ENCODE measurements around the gene PEX10. TPM values are rescaled to one million over a fixed set of nuclear protein-coding genes. Genes with fewer than 3 reads are reported as not detected.

PEX10 gene
- polyA plus RNA-seq, 1 experiment = 11.9 TPM

DNA sequence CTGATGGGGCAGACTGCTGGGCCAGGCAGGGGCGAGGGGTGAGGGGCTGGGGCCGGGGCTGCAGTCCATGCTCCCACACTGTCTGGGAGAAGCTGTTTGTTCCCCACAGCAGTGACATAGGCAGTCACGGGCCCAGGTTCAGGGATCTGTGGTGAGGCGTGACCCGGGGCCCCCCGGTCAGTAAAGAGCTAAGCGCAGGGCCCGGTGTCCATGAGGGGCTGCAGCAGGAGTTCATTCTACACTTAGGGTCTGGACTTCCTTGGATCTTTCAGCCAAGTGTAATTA, 4.4 kb downstream of the PEX10 start:
- no peak for DNase-seq (ENCODE audit: low read depth, low spot score)
- H3K27me3 ChIP-seq (ENCODE audit: control insufficient read depth, insufficient read depth, low read length) = no peaks in the 10 kb centered on the region
- H3K9me3 ChIP-seq (ENCODE audit: control insufficient read depth, insufficient read depth, low read length) = no peaks in the 10 kb centered on the region; the same call in 1 of the 2 replicates
- CTCF ChIA-PET = interaction anchor here (1.3 kb wide), 1 partner anchor 140 kb away, joined by 4 read pairs; no protein-coding TSS in a partner anchor
- H3K4me3 ChIP-seq (ENCODE audit: low read depth, low read length) = no peak overlapping the region
- no peak overlapping the region for H3K27ac ChIP-seq (ENCODE audit: low read depth, low read length)
- POLR2A ChIA-PET = no interaction called here
- TF ChIP-seq, protein P1, sequence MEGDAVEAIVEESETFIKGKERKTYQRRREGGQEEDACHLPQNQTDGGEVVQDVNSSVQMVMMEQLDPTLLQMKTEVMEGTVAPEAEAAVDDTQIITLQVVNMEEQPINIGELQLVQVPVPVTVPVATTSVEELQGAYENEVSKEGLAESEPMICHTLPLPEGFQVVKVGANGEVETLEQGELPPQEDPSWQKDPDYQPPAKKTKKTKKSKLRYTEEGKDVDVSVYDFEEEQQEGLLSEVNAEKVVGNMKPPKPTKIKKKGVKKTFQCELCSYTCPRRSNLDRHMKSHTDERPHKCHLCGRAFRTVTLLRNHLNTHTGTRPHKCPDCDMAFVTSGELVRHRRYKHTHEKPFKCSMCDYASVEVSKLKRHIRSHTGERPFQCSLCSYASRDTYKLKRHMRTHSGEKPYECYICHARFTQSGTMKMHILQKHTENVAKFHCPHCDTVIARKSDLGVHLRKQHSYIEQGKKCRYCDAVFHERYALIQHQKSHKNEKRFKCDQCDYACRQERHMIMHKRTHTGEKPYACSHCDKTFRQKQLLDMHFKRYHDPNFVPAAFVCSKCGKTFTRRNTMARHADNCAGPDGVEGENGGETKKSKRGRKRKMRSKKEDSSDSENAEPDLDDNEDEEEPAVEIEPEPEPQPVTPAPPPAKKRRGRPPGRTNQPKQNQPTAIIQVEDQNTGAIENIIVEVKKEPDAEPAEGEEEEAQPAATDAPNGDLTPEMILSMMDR (IDR thresholded peaks at IDR 0.05; ENCODE audit: low read depth, low read length) = no peak

DNA sequence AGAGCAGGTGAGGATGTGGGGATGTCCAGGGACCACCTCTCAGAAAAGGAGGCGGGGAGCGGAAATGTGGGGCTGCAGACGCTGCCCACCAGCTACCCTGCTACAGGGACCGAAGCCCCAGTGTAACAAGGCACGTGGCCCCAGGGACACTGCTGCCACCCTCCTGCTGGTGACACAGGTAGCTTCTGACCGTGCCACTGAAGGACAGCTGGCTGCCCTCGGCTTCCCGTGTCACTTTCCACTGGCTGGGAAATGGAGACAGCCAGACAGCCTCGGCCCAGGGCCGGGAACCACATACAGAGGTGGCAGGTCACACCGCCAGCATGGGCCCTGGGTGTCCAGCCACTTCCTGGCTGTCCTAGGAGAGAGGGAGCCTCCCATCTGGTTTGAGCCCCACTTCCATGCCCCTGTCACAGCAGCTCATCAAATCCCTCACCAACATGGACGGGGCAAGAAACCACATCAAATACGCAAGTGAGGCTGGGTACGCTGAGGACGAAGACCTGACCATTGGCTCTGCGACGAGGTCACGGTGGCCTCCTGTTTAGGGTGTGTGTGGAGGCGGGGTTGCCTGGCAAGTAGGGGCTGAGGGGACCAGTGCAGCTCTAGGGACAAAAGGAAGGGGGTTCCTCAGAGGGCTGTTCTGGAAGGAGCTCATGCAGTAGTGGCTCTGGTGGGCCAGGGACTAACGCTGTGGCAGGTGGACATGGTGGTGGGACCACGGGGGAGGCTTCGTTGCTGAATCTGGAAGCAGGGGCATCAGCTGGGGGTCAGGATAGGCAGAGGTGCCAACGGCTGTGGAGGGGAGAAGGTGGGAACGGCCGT, 5.0 kb downstream of the PEX10 start:
- CTCF ChIA-PET = interaction anchor here (0.8 to 1.3 kb wide), 3 partner anchors 141 to 1018 kb away, joined by 3 to 4 read pairs (median 3); partner anchors contain the start of gene FAAP20
- no peaks in the 10 kb centered on the region for H3K27me3 ChIP-seq (ENCODE audit: control insufficient read depth, insufficient read depth, low read length)
- H3K4me3 ChIP-seq (ENCODE audit: low read depth, low read length) = no peak overlapping the region
- H3K9me3 ChIP-seq (ENCODE audit: control insufficient read depth, insufficient read depth, low read length) = no peaks in the 10 kb centered on the region; the same call in 1 of the 2 replicates
- no peak overlapping the region for H3K27ac ChIP-seq (ENCODE audit: low read depth, low read length)
- no peak for DNase-seq (ENCODE audit: low read depth, low spot score)
- POLR2A ChIA-PET = interaction anchor here (0.7 kb wide), 1 partner anchor 12 kb away, joined by 3 read pairs; no protein-coding TSS in a partner anchor
- TF ChIP-seq, protein P1 (IDR thresholded peaks at IDR 0.05; ENCODE audit: low read depth, low read length) = no peak

DNA sequence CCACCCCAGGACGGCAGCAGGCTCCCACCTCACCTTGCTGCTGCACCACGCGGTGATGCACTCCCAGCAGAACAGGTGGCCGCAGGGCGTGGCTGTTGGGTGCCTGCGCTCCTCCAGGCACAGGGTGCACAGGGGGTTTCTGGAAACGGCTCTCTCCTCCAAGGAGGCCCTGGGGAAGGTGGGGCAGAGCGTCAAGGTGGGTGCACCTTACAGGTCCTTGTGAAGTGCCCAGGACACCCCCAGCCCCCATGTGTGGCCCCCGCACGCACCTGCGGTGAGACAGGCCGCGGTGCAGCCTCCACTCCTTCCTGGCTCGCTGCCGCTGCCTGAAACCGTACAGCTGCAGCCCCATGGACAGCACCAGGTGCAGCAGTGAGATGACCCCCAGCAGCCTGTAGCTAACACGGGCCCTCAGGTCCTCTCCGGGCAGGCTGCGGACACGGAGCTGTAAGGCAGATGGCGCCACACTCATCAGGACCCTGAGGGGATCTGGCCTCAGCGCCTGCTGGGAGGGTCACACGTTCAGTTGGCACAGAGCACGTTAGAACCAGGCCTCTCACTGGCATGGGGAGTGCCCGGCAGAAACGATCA, 5.8 kb downstream of the PEX10 start:
- TF ChIP-seq, protein P1 (IDR thresholded peaks at IDR 0.05; ENCODE audit: low read depth, low read length) = no peak
- no peaks in the 10 kb centered on the region; the same call in 1 of the 2 replicates for H3K9me3 ChIP-seq (ENCODE audit: control insufficient read depth, insufficient read depth, low read length)
- no peak overlapping the region for H3K4me3 ChIP-seq (ENCODE audit: low read depth, low read length)
- no peak for DNase-seq (ENCODE audit: low read depth, low spot score)
- no peak overlapping the region for H3K27ac ChIP-seq (ENCODE audit: low read depth, low read length)
- POLR2A ChIA-PET = interaction anchor here (0.7 kb wide), 1 partner anchor 12 kb away, joined by 3 read pairs; no protein-coding TSS in a partner anchor
- CTCF ChIA-PET = interaction anchor here (0.8 to 1.1 kb wide), 2 partner anchors 212 to 1019 kb away, joined by 3 read pairs; partner anchors contain the start of gene FAAP20
- H3K27me3 ChIP-seq (ENCODE audit: control insufficient read depth, insufficient read depth, low read length) = no peaks in the 10 kb centered on the region

DNA sequence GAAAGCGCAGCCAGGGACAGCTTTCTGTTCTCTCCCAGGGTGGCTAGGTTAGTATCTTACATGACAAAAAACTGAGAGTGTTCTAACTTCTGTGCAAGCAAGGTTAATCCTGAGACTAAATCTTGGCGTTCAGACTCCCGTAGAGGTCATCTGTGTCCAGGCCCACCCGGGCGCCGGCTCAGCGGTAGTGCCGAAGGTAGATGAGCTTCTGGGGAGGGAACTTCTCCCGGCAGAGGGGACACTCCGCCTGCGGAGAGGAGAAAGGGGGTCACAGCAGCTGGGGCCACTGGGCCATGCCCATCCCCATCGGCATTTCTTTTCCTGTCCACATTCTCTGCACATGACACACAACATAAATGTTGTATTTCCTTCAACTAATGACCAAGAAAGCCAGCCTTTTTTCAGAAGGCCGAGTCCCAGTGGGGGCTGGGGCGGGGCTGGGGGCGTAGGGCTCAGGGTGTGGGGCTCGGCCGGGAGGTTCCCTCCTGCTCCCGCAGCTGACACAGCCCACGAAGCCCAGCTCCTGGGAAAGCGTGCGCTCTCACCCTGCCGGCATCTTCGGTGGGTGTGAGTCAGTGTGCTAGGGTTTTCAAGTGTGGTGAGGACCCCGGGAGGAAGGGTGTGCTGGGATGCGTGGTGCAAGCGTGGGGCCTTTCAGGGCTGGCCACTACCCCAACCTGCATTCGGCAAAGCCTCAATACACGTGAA, 6.6 kb downstream of the PEX10 start:
- H3K27ac ChIP-seq (ENCODE audit: low read depth, low read length) = peak overlapping the region; percentile 39

More for the DNA sequence above, 6.6 kb downstream of the PEX10 start:
- TF ChIP-seq, protein P1 (IDR thresholded peaks at IDR 0.05; ENCODE audit: low read depth, low read length) = no peak
- no peak for DNase-seq (ENCODE audit: low read depth, low spot score)
- H3K27me3 ChIP-seq (ENCODE audit: control insufficient read depth, insufficient read depth, low read length) = no peaks in the 10 kb centered on the region
- H3K4me3 ChIP-seq (ENCODE audit: low read depth, low read length) = no peak overlapping the region
- ChIA-PET CTCF (no interaction called here), POLR2A (interaction anchor here (0.9 kb wide), 2 partner anchors 14 to 208 kb away, joined by 3 to 4 read pairs; partner anchors contain the start of genes MORN1 and RER1)
- H3K9me3 ChIP-seq (ENCODE audit: control insufficient read depth, insufficient read depth, low read length) = no peaks in the 10 kb centered on the region; the same call in 1 of the 2 replicates

All from AG04450 (cell line).